Kidney epithelial cell (primary cell): ENCODE results near the gene SAMD3. TPM values are rescaled to one million over a fixed set of nuclear protein-coding genes. Genes with fewer than 3 reads are reported as not detected.
"Not testable (repeated sequence)": the region's sequence is repeated elsewhere in the genome, so short reads cannot be mapped to it uniquely, and the experiment has no call there.

Source experiments
- DNase-seq: peaks from one replicate; pipeline ENCODE4 v3.0.0-alpha.2; 2010; ENCODE audit warnings: low read depth
- H3K27me3 ChIP-seq: 2 replicates; pipeline ENCODE4 v1.6.0; 2011; ENCODE audit warnings: low read length; ENCODE audit not compliant: control insufficient read depth, insufficient read depth
- H3K36me3 ChIP-seq: 2 replicates; pipeline ENCODE4 v1.5.1; 2011; ENCODE audit warnings: low read length; ENCODE audit not compliant: control insufficient read depth, insufficient read depth
- H3K4me3 ChIP-seq: 2 replicates; pipeline ENCODE4 v1.5.1; 2011; ENCODE audit warnings: low read depth, mild to moderate bottlenecking, control low read depth, low read length
- total RNA-seq: library from RNA; depleted of rRNA; stranded (reverse); fragments of >200 nt; gene quantifications from 2 replicates; pipeline ENCODE4 v1.2.3, GENCODE V29; 2015
- TF ChIP-seq, protein P1 (sequence below): IDR thresholded peaks from 2 replicates; pipeline ENCODE4 v1.5.1; 2011; ENCODE audit warnings: mild to moderate bottlenecking, moderate library complexity, low read length, control low read depth, inconsistent platforms; ENCODE audit not compliant: insufficient read depth, poor library complexity, severe bottlenecking

The SAMD3 gene
- total RNA-seq, 1 donor from 2014 or later, result not detected

DNA sequence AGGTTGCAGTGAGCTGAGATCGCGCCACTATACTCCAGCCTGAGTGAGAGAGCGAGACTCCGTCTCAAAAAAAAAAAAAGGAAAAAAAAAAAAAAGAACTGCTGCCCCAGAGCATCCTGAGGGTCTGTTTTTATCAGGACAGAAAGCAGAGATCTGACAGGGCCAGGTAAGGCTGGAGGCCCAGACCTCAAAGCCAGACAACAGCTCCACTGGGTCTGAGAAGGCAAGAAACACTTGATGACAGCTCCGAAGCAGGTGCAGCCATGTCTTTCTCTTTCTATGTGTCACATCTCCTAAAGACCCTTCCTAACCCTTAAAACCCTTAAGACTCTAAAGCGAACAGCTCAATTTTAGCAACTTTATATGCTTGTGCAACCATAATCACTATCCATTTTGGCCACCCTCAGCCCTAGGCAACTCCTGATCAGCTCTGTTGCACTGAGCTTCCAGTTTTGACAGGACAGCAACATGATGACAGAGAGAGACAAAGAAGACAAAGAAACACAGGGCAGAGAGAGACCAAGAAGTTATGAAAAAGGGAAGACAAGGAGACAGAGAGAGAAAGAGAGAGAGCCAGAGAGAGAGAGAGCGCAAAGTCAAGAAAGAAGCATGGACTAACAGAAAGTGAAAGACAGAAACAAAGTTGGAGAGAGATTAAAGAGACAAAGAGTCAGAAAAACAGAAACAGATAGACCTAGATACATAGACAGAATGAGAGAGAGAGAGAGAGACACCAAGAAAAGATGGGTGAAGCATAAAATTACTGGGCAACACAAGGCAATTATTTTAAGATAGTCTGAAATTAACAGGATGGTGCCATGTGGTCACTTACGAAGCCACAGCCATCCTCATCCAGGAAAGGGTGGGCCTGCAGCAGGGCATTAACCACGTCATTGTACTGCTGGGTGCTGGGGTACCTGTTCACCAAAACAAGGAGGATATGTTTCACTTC is 39.2 kb downstream of the SAMD3 start:
- TF ChIP-seq, protein P1, sequence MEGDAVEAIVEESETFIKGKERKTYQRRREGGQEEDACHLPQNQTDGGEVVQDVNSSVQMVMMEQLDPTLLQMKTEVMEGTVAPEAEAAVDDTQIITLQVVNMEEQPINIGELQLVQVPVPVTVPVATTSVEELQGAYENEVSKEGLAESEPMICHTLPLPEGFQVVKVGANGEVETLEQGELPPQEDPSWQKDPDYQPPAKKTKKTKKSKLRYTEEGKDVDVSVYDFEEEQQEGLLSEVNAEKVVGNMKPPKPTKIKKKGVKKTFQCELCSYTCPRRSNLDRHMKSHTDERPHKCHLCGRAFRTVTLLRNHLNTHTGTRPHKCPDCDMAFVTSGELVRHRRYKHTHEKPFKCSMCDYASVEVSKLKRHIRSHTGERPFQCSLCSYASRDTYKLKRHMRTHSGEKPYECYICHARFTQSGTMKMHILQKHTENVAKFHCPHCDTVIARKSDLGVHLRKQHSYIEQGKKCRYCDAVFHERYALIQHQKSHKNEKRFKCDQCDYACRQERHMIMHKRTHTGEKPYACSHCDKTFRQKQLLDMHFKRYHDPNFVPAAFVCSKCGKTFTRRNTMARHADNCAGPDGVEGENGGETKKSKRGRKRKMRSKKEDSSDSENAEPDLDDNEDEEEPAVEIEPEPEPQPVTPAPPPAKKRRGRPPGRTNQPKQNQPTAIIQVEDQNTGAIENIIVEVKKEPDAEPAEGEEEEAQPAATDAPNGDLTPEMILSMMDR, result no peak
- DNase-seq, result no peak
- Histone ChIP-seq H3K27me3 (no peaks in the 10 kb centered on the region), H3K36me3 (no peaks in the 10 kb centered on the region), H3K4me3 (no peak overlapping the region)

DNA sequence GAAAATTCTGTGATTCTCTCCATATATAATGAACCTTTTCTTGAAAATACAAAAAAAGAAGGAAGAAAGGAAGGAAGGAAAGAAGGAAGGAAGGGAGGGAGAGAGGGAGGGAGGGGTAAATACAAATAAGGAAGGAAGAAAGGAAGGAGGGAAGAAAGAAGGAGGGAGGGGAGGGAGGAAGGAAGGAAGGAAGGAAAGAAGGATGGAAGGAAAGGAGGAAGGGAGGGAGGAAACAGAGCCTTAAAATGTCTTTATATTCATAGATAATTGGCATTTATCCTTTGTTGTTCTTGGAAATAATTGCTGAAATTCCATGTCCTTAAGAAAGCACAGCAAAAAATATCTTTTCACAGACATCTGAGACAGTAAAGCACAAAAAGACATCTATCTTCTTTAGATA is 40.3 kb downstream of the SAMD3 start:
- Histone ChIP-seq H3K27me3 (no peaks in the 10 kb centered on the region), H3K4me3 (no peak overlapping the region), H3K36me3 (no peaks in the 10 kb centered on the region)
- TF ChIP-seq, protein P1, result no peak
- no peak for DNase-seq

DNA sequence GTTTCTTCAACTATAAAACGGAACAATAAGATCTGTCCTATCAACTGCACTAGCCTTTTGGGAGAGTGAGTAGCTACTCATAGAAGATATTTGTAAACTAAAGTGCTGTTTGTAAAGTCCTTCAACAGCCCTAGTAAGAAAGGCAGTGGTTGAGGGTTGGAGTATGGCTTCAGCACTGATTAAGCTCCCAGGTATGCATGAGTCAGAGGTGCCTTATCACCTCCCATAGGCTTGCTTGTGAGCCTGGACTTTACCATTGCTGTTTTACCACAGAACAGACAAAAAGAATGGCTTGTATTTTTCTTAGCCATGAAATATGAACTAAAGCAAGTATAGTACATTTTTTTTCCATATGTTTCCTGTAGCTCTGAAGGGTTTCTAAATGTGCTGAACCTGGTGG is 44.1 kb downstream of the SAMD3 start:
- no peak overlapping the region for H3K4me3 ChIP-seq
- no peaks in the 10 kb centered on the region for H3K36me3 ChIP-seq
- TF ChIP-seq, protein P1, result no peak
- peak; percentile 84 for DNase-seq
- no peaks in the 10 kb centered on the region for H3K27me3 ChIP-seq

DNA sequence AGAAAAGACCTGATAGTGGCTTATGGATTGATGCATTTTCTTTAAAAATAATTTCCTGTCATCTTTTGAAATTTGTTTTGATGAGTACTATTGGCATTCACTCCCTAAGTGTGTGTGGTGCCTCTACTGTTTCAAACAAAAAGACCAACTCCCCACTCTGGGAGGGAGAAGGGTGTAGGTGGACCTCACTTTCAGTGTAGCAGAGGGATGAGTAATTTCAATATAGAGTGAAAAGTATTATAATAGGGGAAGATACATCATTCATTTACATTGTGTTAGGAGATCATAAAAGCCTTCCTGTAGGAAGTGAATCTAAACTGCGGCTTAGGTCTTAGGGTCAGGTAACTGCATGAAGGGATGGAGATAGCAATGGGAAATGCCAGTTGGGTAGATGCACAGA is 46.4 kb downstream of the SAMD3 start:
- no peak for DNase-seq
- TF ChIP-seq, protein P1, result no peak
- no peak overlapping the region for H3K4me3 ChIP-seq
- no peaks in the 10 kb centered on the region for H3K27me3 ChIP-seq
- H3K36me3 ChIP-seq, result no peaks in the 10 kb centered on the region

DNA sequence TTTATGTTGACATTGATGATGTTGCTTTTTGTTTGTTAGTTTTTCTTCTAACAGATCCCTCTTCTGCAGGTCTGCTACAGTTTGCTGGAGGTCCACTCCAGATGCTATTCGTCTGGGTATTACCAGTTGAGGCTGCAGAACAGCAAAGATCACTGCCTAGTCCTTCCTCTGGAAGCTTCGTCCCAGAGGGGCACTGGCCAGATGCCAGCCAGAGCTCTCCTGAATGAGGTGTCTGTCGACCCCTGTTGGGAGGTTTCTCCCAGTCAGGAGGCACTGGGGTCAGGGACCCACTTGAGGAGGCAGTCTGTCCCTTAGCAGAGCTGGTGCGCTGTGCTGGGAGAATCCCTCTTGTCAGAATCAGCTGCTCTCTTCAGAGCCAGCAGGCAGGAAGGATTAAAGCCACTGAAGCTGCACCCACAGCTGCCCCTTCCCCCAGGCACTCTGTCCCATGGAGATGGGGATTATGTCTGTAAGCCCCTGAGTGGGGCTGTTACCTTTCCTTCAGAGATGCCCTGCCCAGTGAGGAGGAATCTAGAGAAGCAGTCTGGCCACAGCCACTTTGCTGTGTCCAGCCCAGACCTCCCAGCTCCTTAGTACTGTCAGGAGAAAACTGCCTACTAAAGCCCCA is 49.3 kb downstream of the SAMD3 start:
- DNase-seq, H3K36me3 ChIP-seq, H3K4me3 ChIP-seq, H3K27me3 ChIP-seq: not testable (repeated sequence)

DNA sequence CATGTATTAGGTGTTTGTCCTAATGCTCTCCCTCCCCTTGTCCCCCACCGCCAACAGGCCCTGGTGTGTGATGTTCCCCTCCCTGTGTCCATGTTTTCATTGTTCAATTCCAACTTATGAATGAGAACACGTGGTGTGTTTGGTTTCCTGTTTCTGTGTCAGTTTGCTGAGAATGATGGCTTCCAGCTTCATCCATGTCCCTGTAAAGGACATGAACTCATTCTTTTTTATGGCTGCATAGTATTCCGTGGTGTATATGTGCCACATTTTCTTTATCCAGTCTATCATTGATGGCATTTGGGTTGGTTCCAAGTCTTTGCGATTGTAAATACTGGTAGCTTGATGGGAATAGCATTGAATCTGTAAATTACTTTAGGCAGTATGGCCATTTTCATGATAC is 52.6 kb downstream of the SAMD3 start:
- not testable (repeated sequence) for DNase-seq, H3K36me3 ChIP-seq, H3K27me3 ChIP-seq, H3K4me3 ChIP-seq
